GM19395 (cell line): ENCODE results near the gene GFRA3.
"Not testable (repeated sequence)": the region's sequence is repeated elsewhere in the genome, so short reads cannot be mapped to it uniquely, and the experiment has no call there.

Experiments used
- ATAC-seq: cut with Tn5 transposase; IDR thresholded peaks from one replicate; pipeline ENCODE4 v1.9.1; 2021; ENCODE audit warnings: mild to moderate bottlenecking, moderate library complexity; ENCODE audit not compliant: unreplicated experiment

The GFRA3 gene

GRCh38 chr5:138247800-138248199 lies 26.6 kb downstream of the GFRA3 start:
- not testable (repeated sequence) for ATAC-seq

- ATAC-seq, result no peak
These were observed 27.6 kb downstream of the GFRA3 start for GRCh38 chr5:138246822-138247221.

GRCh38 chr5:138246334-138246733 lies 28.1 kb downstream of the GFRA3 start:
- no peak for ATAC-seq

- no peak for ATAC-seq
These were observed 28.7 kb downstream of the GFRA3 start for GRCh38 chr5:138245717-138246116.

- no peak for ATAC-seq
These were observed 30.6 kb downstream of the GFRA3 start for GRCh38 chr5:138243794-138244193.

GRCh38 chr5:138241688-138242571 lies 32.5 kb downstream of the GFRA3 start:
- ATAC-seq, result no peak

- no peak for ATAC-seq
These were observed 33.6 kb downstream of the GFRA3 start for GRCh38 chr5:138240650-138241385.

- ATAC-seq, result no peak
These were observed 36.4 kb downstream of the GFRA3 start for GRCh38 chr5:138238034-138238433.

GRCh38 chr5:138234651-138235050 lies 39.8 kb downstream of the GFRA3 start:
- no peak for ATAC-seq

GRCh38 chr5:138233280-138233679 lies 41.1 kb downstream of the GFRA3 start:
- no peak for ATAC-seq

GRCh38 chr5:138230981-138231589 lies 43.3 kb downstream of the GFRA3 start:
- ATAC-seq, result no peak

- no peak for ATAC-seq
These were observed 44.2 kb downstream of the GFRA3 start for GRCh38 chr5:138230261-138230660.

- ATAC-seq, result no peak
These were observed 45.0 kb downstream of the GFRA3 start for GRCh38 chr5:138229387-138229786.

GRCh38 chr5:138226910-138227309 lies 47.5 kb downstream of the GFRA3 start:
- no peak for ATAC-seq

- no peak for ATAC-seq
These were observed 49.7 kb downstream of the GFRA3 start for GRCh38 chr5:138224712-138225111.

GRCh38 chr5:138223532-138223931 lies 50.9 kb downstream of the GFRA3 start:
- no peak for ATAC-seq

- no peak for ATAC-seq
These were observed 57.6 kb downstream of the GFRA3 start for GRCh38 chr5:138216799-138217198.

GRCh38 chr5:138213161-138214029 lies 61.0 kb downstream of the GFRA3 start, which contains the start of gene CDC23:
Gene CDC23, minus strand, starts transcription at chr5:138213323. Its CDS starts 11 bp downstream, at chr5:138213312.
- ATAC-seq, result peak; percentile 98

- ATAC-seq, result peak; percentile 24
These were observed 61.6 kb downstream of the GFRA3 start for GRCh38 chr5:138212828-138213160.

- ATAC-seq, result no peak
These were observed 63.4 kb downstream of the GFRA3 start for GRCh38 chr5:138210985-138211384.
